Left renal pelvis (tissue), 4 donors: Measurements from ENCODE around the gene PLCH1. TPM values are rescaled to one million over a fixed set of nuclear protein-coding genes. Genes with fewer than 3 reads are reported as not detected.

ENCODE experiments used
- DNase-seq, 4 donors: peaks; one replicate each; pipeline ENCODE4 v3.0.0-alpha.2; 2013; ENCODE audit warnings: low read depth in 4 of 4, low spot score in 3 of 4
- polyA plus RNA-seq, 4 donors: library from polyadenylated mRNA; unstranded; fragments of 120-200 nt; gene quantifications; one replicate each; pipeline ENCODE4 v1.2.1, GENCODE V29; 2013; ENCODE audit not compliant: insufficient read length in 4 of 4

The PLCH1 gene
- polyA plus RNA-seq, 4 donors: 0.38 to 11.0 (median 10.6) TPM

DNA sequence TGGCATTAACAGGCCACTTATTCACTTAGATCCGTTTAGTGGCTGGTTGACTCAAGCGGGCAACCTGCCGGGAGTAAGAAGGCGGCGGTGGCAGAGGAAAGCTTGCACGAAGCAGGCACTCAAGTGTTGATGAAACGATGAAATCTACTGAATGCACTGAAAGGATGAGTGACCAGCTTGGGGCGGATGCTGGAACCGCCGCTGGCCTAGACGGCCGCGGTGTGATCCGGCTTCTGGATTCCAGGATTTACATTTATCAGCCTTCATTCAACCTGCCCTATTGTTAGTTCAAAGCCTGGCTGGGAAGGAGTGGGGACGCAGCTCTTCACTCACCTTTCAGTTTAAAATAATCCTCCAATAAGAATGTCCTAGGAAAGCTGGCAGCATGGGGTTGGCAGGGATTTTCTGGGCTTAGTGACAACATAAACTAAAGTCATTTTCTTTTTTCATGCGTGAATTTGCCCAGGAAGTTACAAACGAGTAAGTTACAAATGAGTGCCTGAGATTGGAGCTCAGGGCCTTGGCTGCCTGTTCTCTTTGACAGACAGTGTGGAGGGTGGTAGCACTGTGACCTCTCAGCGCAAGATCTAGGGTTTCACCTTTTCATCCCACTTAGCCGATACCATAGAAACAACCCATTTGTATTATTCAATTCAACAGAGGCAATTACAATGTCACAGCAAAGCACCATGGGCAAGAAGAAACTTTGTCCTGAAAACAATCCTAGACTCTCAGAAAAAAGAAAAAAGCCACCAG lies 1.1 kb upstream of the PLCH1 start:
- no peak for DNase-seq

DNA sequence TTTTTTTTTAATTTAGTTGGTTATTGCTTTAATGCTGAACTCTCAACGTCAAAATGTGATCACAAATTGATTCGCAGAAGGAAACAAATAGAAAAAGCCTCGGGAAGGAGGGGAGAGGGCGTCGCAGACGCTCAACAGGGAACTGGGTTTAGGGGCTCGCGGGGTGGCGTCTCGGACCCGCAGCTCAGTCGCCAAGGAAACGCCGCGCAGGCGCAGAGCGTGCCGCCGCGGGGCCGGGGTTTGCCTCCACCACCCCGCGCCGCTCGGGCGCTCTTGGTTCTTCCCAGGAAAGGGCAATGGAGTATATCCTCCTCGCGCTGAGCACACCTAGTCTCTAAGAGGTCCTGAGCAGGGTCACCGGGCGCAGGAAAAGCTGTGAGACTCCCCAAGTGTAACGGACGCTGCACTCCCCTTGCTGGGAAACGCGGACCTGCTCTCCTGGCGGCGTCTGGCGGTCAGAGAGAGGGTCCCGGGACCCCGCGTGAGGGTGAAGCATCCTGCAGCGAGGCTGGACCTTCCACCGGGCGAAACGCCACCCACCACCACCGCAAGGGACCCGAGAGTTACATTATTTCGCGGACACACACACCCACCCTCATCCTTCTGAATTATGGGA lies 753 bp downstream of the PLCH1 start:
- peak in 1 of 4 donors; percentile 67 for DNase-seq

DNA sequence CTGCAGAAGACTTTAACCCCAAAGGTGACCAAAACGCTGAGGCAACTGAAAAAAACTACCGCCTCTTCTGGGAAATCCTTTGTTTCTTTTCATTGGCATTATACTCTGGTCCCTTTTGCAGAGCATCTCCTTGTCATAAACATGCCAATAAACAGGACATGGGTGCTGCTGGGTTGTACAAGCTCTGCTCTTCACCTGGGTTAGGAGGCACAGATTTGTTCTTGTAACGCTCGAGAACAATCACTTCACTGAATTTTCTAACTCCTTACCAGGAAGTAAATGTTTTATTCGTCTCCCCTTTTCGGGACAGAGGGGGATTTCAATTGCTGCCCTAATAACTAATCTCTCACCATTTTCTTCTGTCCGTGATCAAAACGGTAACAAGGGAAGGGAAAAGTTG lies 1.3 kb downstream of the PLCH1 start:
- DNase-seq: no peak

DNA sequence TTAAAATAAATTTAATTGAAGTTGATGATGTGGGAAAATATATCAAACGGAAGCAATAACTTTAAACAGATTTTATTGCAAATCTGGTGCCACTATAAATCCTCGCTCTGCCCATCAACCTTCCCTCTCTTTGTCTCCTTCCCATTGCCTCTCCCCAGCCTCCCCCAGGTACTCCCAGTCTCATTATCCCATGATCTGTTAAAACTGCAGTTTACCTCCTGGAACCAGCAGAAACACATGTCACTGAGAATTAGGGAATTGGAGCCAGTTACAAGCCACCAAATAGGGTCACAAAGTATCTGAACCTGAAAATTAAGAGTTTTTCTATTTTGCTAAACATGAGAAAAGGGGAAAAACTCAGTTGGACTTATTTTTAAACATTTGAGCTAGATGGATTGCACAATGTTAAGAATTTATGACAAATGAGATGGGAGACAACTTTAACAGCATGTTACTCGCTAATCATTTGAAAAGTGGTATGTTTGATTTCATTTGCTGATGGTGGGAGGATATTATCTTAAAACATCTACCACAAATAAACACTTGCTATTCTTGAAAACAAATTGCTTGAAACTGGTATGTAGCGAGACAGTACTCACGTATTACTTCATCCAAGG lies 2.4 kb downstream of the PLCH1 start:
- no peak for DNase-seq

DNA sequence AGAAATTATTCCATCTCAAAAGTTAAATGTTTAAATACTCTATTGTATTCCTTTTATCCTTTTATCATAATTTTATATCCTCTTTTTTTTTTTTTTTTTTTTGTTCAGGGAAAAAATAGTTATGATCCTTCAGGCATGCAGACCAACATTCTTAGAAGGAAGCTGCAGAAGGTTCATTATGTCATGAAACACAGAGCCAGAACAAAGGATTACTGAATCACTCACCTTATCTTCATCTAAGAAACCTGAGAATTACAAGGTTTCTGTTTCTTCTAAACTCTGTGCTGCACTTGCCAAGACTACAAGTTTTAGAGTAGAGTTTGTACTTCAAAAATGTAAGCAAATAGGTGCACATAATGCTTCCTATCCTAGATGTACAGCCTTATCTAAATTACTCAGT lies 3.3 kb downstream of the PLCH1 start:
- no peak for DNase-seq

GRCh38 chr3:155741101-155741500 lies 3.8 kb downstream of the PLCH1 start:
- no peak for DNase-seq

- no peak for DNase-seq
Observed at GRCh38 chr3:155739154-155739553, 5.7 kb downstream of the PLCH1 start.

DNA sequence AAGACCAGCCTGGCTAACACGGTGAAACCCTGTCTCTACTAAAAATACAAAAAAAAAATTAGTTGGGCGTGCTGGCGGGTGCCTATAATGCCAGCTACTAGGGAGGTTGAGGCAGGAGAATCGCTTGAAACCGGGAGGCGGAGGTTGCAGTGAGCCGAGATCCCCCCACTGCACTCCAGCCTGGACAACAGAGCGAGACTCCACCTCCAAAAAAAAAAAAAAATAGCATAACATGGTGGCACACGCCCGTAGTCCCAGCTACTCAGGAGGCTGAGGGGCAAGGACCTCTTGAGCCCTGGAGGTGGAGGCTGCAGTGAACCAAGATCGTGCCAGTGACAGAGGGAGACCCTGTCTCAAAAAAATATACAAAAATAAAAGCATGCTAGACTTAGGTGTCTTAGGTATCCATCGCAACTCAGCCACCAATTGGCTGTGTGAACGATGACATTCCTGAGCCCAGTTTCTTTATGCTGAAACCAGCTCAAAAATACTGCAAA lies 6.2 kb downstream of the PLCH1 start:
- DNase-seq: no peak

DNA sequence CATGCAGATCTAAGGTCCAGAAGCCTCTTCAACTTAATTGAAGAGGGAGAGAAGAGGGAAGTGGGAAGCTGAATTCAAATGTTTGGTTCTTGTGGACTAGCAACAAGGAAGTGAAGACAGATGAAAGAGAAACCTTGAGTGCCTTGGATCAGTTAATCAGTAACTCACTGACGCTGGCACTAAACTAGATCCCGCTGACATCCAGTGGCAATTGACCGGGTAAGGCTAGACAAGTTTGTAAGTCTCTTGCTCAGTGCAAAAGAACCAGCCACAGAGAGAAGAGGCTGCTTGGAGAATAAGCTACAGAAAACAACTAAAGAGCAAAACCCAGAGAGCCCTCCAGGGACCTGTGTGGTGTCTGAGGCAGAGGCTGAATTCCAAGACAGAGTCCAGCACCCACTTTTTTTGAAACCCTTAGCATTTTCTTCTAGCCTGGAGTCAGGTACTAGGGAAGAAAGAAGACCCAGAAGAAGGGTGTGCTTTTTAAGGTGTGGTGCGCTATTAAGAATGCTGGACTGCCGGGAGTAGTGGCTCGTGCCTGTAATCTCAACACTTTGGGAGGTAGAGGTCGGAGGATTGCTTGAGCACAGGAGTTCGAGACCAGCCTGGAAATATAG lies 6.9 kb downstream of the PLCH1 start:
- peak in 3 of 4 donors; percentile 52 to 77 (median 72) for DNase-seq

- no peak for DNase-seq
Observed at GRCh38 chr3:155736381-155736780, 8.5 kb downstream of the PLCH1 start.

GRCh38 chr3:155730843-155731242 lies 14.0 kb downstream of the PLCH1 start:
- no peak for DNase-seq

GRCh38 chr3:155727836-155728235 lies 17.0 kb downstream of the PLCH1 start:
- no peak for DNase-seq

- no peak for DNase-seq
Observed at GRCh38 chr3:155714295-155714718, 30.6 kb downstream of the PLCH1 start.

- DNase-seq: no peak
Observed at GRCh38 chr3:155712008-155712407, 32.9 kb downstream of the PLCH1 start.

- DNase-seq: no peak
Observed at GRCh38 chr3:155704771-155705559, 39.9 kb downstream of the PLCH1 start.

DNA sequence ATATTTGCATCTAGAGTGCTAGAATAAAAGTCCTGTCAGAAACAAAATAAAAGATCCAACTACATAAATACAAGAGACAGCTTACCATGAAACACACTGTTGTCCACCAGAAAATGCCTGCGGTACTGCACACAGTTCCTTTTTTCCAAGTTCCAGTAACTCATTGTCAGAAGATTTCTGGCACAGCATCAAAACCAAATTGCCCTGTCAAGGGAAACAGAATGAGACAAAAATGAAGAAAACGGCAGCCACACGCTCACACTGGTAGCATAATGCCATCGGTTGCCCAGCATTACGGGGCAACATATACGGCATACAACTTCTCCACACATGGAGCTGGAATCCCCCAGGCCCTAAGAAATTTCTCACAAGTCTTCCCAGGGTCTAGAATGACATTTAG lies 40.8 kb downstream of the PLCH1 start:
- no peak for DNase-seq

DNA sequence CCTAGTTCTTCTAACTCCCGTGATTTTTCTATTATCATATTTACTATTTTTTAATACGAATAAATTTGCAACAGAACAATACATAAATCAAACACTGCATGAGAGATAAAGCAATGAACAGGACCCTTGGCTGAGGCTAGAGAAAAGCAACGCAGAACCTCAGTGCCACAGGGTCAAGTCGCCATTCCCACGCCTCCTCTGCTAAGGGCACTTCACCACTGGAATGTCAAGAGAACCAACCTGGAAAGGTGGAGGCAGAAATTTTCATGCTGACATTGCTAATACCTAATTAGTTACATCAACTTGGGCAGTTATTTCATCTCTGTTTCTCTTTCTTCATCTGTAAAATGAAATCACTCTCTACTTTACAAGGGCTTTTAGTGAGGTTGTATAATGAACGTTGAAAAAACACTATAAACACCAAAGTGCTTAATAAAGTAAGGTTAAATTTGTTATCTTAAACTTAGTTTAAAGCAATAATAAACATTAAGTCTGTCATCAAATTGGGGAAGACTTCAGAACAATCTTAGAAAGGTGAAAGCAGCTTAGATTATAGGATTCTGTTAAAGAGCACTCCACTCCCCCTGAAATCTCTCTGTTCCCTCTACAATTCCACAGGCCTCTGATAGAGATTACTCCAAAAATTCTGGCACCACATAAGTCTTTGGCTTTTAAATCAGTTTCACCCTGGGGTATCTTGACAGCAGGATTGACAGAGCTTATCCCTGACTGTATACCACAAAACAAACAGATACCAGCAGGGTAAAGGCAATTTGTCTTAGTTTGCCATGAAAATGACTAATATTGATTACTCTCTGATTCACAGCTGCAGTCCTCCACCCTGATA lies 41.9 kb downstream of the PLCH1 start:
- DNase-seq: no peak

DNA sequence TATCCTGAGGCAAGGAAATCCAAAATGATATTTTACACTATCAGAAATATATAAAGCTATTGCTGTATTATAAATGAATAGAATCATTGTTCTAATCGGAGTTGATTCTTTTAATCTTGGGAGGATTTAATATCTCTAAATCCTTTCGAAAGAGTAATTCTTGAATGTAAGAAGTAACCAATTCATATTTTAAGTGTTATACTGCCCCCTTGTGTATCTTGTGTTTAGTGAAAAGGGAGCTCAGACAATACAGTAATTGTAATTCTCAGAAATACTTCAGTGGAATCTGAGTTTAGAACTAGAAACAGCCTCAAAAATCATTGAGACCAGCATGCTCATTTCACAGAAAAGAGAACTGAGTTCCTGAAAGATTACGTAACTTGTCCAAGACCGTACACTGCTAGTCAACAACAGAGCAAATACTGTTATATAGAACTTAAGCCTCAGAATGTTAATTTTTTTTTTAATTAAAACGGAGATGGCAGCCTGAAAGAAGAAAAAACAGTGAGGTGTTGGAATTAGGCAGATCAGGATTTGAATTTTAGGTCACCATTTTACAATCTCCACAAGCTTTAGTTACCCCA lies 42.9 kb downstream of the PLCH1 start:
- DNase-seq: peak in 3 of 4 donors; percentile 22 to 32 (median 26)

DNA sequence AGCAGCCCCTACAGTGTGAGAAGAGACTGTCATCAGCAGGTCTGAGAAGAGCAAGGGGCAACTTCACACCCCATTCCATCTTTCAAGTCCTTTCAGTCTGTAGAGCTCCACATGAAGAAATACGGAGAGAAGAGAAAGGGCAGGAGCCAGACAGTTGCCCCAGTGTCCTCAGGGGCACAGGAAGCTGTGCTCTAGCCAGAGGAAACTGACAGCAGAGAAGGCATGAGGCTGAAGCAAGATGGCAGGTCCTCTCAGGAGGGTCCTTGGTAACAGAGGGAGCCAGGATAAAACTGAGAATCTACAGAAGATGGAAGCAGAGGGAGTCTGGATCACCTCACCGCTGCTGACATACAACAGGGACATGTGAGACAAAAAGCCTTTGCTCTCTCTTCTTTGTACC lies 47.3 kb downstream of the PLCH1 start:
- no peak for DNase-seq
